Stimulated activated naive CD8-positive, alpha-beta T cell treated with anti-CD3 and anti-CD28 coated beads, Interleukin-15, Interleukin-2, amounts not matched to agents 100 U/mL and 50 U/mL, for 24 hours (primary cell): ENCODE data around the gene LRMDA.

Experiments
- ATAC-seq: fragments of 150-1000 bp; cut with Tn5 transposase; one replicate; pipeline ENCODE4 v1.10.0; 2021
- DNase-seq: peaks from one replicate; pipeline ENCODE4 v3.0.0; 2021

LRMDA gene

DNA sequence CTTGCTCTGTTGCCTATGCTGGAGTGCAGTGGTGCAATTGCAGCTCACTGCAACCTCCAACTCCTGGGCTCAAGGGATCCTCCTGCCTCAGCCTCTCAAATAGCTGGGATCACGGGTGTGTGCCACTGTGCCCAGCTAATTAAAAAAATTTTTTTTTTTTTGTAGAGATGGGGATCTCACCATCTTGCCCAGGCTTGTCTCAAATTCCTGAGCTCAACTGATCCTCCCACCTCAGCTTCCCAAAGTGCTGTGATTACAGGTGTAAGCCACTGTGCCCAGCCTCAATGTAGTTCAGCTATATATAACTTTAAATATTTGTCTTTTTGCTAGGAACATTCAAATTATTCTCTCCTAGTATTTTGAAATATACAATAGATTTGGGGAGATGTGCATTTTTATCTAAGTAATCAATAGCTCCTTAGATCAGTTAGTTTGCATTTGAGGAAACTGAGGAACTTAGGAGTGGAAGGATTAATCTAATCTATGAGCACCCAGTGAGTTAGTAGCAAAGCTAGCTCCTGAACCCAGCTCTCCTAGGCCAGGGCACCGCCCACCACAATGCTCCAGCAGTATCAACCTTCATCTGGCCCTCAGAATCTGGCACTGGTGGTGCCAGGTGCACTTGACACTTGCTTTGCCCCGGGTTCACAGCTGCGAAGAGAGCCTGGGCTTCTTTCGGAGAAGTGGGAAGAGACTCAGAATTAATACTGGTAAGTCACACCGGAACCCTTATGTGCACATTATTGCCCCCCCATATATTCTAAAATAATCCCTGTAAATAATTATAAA is 5.9 kb upstream of the LRMDA start:
- ATAC-seq = no peak
- DNase-seq = no peak

DNA sequence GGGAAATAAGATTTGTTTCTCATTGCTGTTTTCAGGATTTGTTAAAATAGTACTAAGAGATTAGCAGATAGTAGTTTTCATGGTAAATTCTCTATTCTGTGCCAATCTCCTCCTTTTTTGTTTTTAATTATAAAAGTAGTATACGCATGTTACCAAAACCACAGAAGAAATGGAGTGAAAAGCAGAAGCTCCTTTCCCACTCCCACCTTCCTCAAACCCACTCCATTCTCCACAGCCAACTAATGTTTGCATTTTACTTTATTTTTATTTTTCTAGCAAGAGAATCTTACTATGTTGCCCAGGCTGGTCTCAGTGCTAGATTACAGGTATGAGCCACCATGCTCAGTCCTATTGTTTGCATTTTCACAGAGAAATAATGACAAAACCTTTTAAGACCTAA is 4.5 kb upstream of the LRMDA start:
- ATAC-seq = no peak

GRCh38 chr10:75427951-75428350 is 3.5 kb upstream of the LRMDA start:
- no peak for ATAC-seq

More for the DNA sequence above, 4.5 kb upstream of the LRMDA start:
- DNase-seq = no peak

DNA sequence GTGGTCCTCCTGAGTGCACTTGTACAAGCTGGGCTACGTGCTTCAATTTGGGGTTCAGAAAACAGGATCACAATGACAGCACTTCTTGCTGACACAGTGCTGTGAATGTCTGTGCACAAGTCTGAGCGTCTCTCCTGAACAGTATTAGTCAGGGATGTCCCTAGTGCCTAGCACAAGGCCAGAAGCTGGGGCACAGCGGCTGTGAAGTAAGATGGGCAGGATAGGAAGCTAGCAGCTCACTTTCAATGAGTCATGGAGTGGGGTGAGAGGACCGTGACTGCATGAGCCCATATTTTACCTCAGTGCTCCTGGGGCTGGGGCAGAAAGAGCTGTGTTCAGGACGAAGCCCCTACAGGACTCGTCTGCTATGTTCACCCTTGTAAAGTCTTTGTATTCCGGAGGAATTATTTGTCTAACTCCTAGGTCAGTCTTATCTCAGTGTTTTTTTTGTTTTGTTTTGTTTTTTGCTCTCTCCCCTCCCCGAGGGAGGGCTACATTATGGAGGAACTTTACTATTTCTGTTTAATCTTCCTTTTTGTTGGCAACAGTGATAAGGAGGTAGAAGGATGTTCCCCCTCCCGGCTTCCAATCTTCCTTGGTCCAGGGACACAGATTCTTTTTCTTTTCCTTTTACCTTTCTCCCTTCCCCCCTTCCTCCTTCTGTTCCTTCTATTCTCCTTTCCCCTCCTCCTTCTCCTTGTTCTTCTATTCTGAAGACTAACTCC is 2.8 kb upstream of the LRMDA start:
- no peak for DNase-seq
- ATAC-seq = no peak

More at GRCh38 chr10:75427951-75428350, 3.5 kb upstream of the LRMDA start:
- no peak for DNase-seq

DNA sequence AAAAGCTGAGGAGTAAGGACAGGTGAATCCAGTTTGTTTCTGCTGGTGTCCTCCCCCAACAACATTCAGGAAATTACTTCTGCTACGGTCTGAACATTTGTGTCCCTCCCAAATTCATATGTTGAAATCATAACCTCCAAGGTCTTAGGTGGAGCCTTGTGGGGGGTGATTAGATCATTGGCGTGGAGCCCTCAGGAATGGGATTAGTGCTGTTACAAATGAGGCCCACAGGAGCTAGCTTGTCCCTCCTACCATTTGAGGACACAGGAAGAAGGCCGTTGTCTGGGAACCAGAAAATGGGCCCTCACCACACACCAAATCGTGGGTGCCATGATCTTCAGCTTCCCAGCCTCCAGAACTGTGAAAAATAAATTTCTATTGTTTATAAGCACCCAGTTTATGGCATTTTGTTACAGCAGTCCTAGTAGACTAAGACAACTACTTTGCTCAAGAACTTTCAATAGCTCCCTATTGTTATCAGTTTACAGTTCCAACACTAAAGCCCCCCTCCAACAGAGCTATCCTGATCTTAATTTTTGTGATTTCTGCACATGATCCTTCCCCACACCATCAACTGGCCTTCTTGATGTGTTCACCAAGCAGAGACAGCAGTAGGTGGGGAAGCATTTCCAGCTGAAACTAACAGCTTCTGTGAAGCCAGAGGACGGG is 2.1 kb upstream of the LRMDA start:
- no peak for ATAC-seq
- DNase-seq = no peak

GRCh38 chr10:75430000-75430763 is 1.2 kb upstream of the LRMDA start:
- no peak for ATAC-seq
- DNase-seq = no peak

- ATAC-seq (no peak), DNase-seq (no peak)
Measured at GRCh38 chr10:75432176-75432575, 752 bp downstream of the LRMDA start.

GRCh38 chr10:75432763-75433162 is 1.3 kb downstream of the LRMDA start:
- DNase-seq (no peak), ATAC-seq (no peak)

- no peak for ATAC-seq
- DNase-seq = no peak
Measured at GRCh38 chr10:75433216-75433615, 1.8 kb downstream of the LRMDA start.

GRCh38 chr10:75434291-75434690 is 2.9 kb downstream of the LRMDA start:
- ATAC-seq (no peak), DNase-seq (no peak)

DNA sequence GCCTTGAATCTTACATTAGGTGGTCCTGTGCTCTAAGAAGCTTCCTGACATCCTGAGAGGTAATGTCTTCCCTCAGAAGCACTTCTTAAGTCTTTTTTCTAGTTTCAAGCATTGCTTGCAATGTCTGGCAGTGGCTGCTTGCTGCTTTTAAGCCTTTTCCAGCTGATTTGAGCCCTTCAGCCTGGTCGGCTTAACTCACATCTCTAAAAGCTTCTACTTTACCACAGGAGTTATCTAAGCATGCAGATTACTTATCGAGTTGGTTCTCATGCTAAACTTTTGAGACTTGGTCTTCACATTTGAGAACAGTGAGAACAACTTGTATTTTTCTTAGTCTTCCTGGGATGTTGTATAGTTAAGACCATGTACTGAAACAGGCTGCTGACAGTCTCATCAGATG is 3.9 kb downstream of the LRMDA start:
- DNase-seq = no peak

DNA sequence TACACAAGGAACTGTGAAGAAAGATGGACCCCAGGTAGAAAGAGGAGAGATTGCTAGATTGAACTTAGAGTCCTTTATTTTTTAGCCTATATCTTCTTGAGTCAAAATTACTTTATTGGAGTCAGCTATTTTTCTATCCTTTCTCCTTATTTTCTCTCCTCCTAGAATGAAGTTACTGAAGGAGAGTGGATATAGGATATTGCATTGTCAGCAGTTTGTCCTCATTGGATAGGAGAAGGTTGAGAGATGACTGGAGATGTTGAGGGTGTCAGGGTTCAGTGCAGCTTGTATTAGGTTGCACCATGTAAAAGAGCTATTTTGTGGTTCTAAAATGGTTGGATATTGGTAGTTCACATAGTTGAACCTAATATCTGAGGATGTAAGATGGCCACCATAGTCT is 5.5 kb downstream of the LRMDA start:
- ATAC-seq = no peak

More for the DNA sequence above, 3.9 kb downstream of the LRMDA start:
- no peak for ATAC-seq

DNA sequence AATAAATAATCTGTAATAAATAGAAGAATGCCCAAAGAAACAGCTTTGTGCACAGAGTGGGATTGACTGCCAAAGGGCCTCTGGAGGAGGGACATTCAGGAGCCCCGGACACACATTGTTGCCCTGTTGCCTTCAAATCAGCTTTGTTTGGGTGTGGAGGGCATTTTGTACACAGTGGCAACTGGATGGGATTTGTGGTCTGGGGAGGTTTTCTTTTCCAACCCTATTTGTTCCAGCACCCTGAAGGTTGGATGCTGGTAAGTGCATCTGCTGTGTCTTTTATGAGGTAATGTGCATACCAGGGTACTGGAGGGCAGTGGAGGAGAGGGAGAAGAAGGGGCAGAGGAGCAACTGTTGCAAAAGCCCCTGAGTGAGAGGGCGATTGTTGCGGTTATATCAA is 6.3 kb downstream of the LRMDA start:
- DNase-seq (no peak), ATAC-seq (no peak)

More for the DNA sequence above, 5.5 kb downstream of the LRMDA start:
- DNase-seq = no peak

DNA sequence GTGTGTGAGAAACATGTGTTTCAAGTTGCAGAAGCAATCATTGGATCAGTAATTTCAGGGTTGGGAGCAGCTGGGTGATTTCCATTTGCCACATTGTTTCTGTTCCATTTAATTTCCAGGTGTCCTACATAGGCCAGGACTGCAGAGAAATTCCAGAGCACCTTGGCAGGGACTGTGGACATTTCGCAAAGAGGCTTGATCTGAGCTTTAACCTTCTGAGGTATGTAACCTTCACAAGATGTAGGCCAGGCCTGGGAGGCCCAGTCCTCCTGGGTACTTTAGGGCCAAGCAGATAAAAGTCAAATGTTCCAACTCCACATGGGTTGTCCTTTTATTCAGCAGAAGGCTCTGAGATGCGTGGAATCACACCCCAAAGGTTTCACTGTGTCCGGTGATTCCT is 6.9 kb downstream of the LRMDA start:
- ATAC-seq (no peak), DNase-seq (no peak)

GRCh38 chr10:75439811-75440210 is 8.4 kb downstream of the LRMDA start:
- no peak for ATAC-seq
- DNase-seq = no peak

DNA sequence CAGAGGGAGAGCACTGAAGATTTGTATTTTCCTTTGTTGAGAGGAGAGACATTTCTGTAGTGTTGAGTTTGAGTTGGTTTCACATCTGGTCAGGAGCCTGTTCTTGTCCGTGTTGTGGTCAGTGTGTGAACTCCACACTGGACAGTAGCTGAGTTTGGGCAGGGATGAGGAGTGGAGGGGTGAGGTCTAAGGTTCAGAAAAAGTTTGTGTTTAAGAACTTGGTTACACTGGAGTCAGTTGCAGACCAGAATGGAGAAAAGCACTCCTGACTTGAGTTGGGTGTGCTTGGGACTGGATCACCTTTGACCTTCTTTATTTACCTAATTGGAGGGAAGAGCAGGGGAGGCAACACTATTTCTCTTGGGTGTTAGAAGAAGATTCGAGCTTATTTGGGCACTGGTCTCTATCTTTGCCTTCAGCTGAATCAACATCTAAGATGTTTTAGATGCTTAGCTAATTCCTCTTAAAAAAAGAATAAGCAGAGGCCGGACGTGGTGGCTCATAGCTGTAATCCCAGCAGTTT is 8.9 kb downstream of the LRMDA start:
- DNase-seq = no peak
- no peak for ATAC-seq

- no peak for ATAC-seq
- no peak for DNase-seq
Measured at GRCh38 chr10:75441196-75441595, 9.8 kb downstream of the LRMDA start.

DNA sequence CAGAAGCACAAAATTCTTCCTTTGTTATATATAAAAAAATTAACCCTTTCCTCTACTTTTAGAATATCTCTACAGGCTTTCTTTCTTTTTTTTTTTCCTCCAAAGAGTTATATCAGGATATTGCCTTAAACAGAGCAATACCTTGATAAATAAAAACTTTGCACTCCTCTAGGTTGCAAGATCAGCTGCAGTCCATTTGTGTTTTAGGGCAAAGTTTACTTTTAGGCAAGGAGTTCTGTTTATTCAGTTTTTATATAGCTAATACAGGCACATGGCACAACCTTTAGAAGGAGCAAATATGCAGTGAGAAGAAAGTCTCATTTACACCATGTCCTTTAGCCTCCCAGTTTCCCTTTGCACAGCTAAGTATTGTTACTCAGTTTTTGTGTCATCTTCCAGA is 10.3 kb downstream of the LRMDA start:
- ATAC-seq (no peak), DNase-seq (no peak)

DNA sequence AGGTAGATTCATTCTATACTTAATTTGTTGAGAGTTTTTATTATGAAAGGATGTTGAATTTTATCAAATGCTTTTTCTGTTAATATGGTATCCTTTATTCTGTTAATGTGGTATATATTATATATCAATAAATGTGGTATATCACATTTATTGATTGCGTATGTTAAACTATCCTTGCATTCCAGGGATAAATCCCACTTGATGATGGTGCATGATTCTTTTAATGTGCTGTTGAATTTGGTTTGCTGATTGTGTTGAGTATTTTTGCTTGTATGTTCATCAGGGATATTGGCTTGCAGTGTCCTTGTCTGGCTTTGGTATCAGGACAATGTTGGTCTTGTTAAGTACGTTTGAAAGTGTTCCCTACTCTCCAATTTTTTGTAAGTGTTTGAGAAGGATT is 11.9 kb downstream of the LRMDA start:
- ATAC-seq (no peak), DNase-seq (no peak)

DNA sequence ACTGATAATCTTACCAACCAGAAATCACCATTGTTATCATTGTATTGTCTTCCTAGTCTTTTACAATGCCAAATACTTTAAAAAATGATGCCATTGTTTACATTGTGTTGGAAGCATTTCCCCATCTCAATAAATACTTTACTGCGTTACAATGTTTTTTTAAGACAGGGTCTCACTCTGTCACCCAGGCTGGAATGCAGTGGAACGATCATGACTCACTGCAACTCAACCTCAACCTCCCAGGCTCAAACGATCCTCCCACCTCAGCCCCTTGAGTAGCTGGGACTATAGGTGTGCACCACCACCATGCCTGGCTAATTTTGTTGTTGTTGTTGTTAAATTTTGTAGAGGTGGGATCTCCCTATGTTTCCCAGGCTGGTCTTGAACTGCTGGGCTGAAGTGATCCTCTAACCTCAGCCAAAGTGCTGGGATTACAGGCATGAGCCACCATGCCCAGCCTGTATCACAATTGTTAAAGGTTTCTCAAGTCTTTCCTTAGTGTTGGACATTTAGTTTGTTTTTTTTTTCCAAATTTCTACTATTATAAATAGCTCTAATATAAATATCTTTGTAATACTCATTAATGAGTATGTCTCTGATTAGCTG is 13.5 kb downstream of the LRMDA start:
- DNase-seq = no peak
- no peak for ATAC-seq

GRCh38 chr10:75446508-75446907 is 15.1 kb downstream of the LRMDA start:
- ATAC-seq = no peak
- no peak for DNase-seq

- ATAC-seq (no peak), DNase-seq (no peak)
Measured at GRCh38 chr10:75448166-75448565, 16.7 kb downstream of the LRMDA start.
